MV-4-11 (cell line): ENCODE data around the gene FKBP1B.
"Not testable (repeated sequence)": the region's sequence is repeated elsewhere in the genome, so short reads cannot be mapped to it uniquely, and the experiment has no call there.

Experiments
- DNase-seq: peaks from one replicate; lab custom pipeline; 2025; lab: John Stamatoyannopoulos, UW

Gene FKBP1B

GRCh38 chr2:24072259-24072658 is 22.7 kb downstream of the FKBP1B start:
- DNase-seq, result no peak

GRCh38 chr2:24073816-24074215 is 24.3 kb downstream of the FKBP1B start:
- no peak for DNase-seq

- DNase-seq, result no peak
These were observed 25.7 kb downstream of the FKBP1B start for GRCh38 chr2:24075259-24075658.

- DNase-seq, result peak; percentile 99
These were observed 26.6 kb downstream of the FKBP1B start, which contains the start of gene SF3B6 for GRCh38 chr2:24075915-24076848. TSS of gene SF3B6 (minus strand) at chr2:24076326. CDS start at chr2:24076229, 97 bp downstream.

GRCh38 chr2:24076849-24077534 is 27.5 kb downstream of the FKBP1B start:
- peak; percentile 33 for DNase-seq

GRCh38 chr2:24077535-24077877 is 28.0 kb downstream of the FKBP1B start:
- no peak for DNase-seq

GRCh38 chr2:24077879-24078278 is 28.3 kb downstream of the FKBP1B start:
- no peak for DNase-seq

- no peak for DNase-seq
These were observed 31.2 kb downstream of the FKBP1B start for GRCh38 chr2:24080701-24081100.

GRCh38 chr2:24082787-24083566 is 33.4 kb downstream of the FKBP1B start:
- DNase-seq, result no peak

- DNase-seq, result peak; percentile 94
These were observed 34.2 kb downstream of the FKBP1B start for GRCh38 chr2:24083567-24084385.

GRCh38 chr2:24084386-24085199 is 35.1 kb downstream of the FKBP1B start, which contains the start of gene TP53I3:
TSS of gene TP53I3 (minus strand) at chr2:24084834. CDS start at chr2:24084326, 508 bp downstream.
- DNase-seq, result peak; percentile 65

- no peak for DNase-seq
These were observed 35.6 kb downstream of the FKBP1B start for GRCh38 chr2:24085200-24085489.

- no peak for DNase-seq
These were observed 36.7 kb downstream of the FKBP1B start for GRCh38 chr2:24086241-24086640.

- DNase-seq, result no peak
These were observed 37.5 kb downstream of the FKBP1B start for GRCh38 chr2:24087032-24087431.

GRCh38 chr2:24088821-24089359 is 39.3 kb downstream of the FKBP1B start:
- DNase-seq, result peak; percentile 93

- DNase-seq, result not testable (repeated sequence)
These were observed 43.7 kb downstream of the FKBP1B start for GRCh38 chr2:24093270-24093669.

GRCh38 chr2:24095171-24095677 is 45.7 kb downstream of the FKBP1B start:
- not testable (repeated sequence) for DNase-seq

GRCh38 chr2:24100732-24101131 is 51.2 kb downstream of the FKBP1B start:
- not testable (repeated sequence) for DNase-seq

- no peak for DNase-seq
These were observed 52.5 kb downstream of the FKBP1B start for GRCh38 chr2:24101992-24102391.

GRCh38 chr2:24102677-24103076 is 53.1 kb downstream of the FKBP1B start:
- DNase-seq, result no peak
